GM06990 (cell line): ENCODE data around the gene SLC26A3.

Experiments
- DNase-seq: peaks from one replicate; pipeline ENCODE4 v3.0.0-alpha.2; 2011; ENCODE audit not compliant: insufficient read length; ENCODE audit errors: extremely low read depth
- H3K27me3 ChIP-seq: replicated peaks from 2 replicates; pipeline ENCODE4 v1.6.0; 2011; ENCODE audit warnings: low read length; ENCODE audit not compliant: control insufficient read depth, insufficient read depth
- H3K36me3 ChIP-seq: 2 replicates; pipeline ENCODE4 v1.5.1; 2011; ENCODE audit warnings: low read length; ENCODE audit not compliant: control insufficient read depth, insufficient read depth
- H3K4me3 ChIP-seq: replicated peaks from 2 replicates; pipeline ENCODE4 v1.5.1; 2011; ENCODE audit warnings: low read depth, mild to moderate bottlenecking, control low read depth, low read length
- TF ChIP-seq, protein P1 (sequence below): IDR thresholded peaks from 2 replicates; pipeline ENCODE4 v1.5.1; 2011; ENCODE audit warnings: low read length, control low read depth, mild to moderate bottlenecking, inconsistent platforms; ENCODE audit not compliant: insufficient read depth, poor library complexity, severe bottlenecking

SLC26A3 gene

DNA sequence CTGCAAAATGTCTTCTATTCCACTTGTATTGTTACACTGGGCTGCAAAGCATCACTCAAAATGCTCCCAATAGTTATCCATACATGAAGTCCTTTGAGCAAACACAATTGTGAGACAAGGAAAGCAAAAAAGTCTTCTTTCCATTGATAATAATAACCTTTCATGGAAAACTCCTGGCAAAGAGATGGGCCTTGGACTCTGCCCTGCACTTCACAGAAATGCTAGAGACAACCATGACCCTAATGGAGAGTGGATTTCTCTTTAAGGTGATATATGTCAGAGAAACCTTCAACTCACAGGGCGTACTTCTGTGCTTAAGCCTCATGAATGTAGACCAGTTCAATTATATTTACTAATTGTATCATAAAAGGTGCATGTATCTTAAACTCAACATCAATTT, 19.4 kb downstream of the SLC26A3 start:
- DNase-seq: no peak
- Histone ChIP-seq H3K4me3 (no peak overlapping the region), H3K27me3 (no peaks in the 10 kb centered on the region), H3K36me3 (no peaks in the 10 kb centered on the region)
- TF ChIP-seq, protein P1, sequence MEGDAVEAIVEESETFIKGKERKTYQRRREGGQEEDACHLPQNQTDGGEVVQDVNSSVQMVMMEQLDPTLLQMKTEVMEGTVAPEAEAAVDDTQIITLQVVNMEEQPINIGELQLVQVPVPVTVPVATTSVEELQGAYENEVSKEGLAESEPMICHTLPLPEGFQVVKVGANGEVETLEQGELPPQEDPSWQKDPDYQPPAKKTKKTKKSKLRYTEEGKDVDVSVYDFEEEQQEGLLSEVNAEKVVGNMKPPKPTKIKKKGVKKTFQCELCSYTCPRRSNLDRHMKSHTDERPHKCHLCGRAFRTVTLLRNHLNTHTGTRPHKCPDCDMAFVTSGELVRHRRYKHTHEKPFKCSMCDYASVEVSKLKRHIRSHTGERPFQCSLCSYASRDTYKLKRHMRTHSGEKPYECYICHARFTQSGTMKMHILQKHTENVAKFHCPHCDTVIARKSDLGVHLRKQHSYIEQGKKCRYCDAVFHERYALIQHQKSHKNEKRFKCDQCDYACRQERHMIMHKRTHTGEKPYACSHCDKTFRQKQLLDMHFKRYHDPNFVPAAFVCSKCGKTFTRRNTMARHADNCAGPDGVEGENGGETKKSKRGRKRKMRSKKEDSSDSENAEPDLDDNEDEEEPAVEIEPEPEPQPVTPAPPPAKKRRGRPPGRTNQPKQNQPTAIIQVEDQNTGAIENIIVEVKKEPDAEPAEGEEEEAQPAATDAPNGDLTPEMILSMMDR: no peak

DNA sequence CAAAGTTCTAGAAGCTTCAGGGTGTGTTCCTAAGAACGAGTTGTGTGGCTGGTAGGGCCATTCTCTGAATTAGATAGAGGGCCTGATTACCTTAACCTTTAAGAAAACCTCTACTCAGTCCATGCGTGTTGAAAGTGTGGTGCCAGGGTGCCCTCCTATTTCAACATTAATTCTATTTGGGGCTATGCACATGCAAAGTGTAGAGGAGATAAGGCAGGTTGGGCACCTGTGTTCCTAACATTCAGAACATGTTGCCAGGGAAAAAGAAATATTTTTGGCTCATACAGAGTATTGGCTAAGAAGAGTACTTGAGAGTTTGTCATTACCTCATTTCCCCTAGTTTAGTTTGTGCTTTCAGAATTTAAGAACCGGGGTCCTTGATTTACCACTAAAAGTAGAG, 20.6 kb downstream of the SLC26A3 start:
- DNase-seq: no peak
- no peaks in the 10 kb centered on the region for H3K27me3 ChIP-seq
- no peaks in the 10 kb centered on the region for H3K36me3 ChIP-seq
- TF ChIP-seq, protein P1: no peak
- no peak overlapping the region for H3K4me3 ChIP-seq

GRCh38 chr7:107779647-107780099, 23.4 kb downstream of the SLC26A3 start:
- TF ChIP-seq, protein P1: no peak
- Histone ChIP-seq H3K27me3 (no peaks in the 10 kb centered on the region), H3K4me3 (no peak overlapping the region), H3K36me3 (no peaks in the 10 kb centered on the region)
- DNase-seq: no peak

GRCh38 chr7:107778283-107778682, 24.7 kb downstream of the SLC26A3 start:
- no peak for DNase-seq
- TF ChIP-seq, protein P1: no peak

DNA sequence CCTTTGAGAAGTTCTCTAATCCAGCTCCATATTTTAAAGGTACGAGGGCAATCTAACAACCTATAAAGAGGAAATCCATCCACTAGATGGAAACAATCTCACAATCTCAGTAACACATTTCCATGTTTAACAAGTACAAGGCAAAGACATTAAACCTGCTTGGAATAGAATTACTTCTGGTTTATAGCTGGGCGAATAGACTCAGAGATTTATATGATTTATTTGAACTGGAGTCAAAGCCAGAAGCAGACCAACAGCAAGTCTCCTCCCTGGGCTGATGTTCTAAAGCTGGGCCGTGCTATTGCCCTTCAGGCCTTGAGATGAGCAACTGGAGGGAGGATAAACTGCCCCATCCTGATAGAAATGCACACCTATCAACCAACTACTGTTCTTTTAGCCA, 25.3 kb downstream of the SLC26A3 start:
- H3K36me3 ChIP-seq: no peaks in the 10 kb centered on the region
- H3K4me3 ChIP-seq: no peak overlapping the region
- no peaks in the 10 kb centered on the region for H3K27me3 ChIP-seq
- no peak for DNase-seq
- TF ChIP-seq, protein P1: no peak

More at GRCh38 chr7:107778283-107778682, 24.7 kb downstream of the SLC26A3 start:
- H3K4me3 ChIP-seq: no peak overlapping the region
- H3K36me3 ChIP-seq: no peaks in the 10 kb centered on the region
- H3K27me3 ChIP-seq: no peaks in the 10 kb centered on the region

DNA sequence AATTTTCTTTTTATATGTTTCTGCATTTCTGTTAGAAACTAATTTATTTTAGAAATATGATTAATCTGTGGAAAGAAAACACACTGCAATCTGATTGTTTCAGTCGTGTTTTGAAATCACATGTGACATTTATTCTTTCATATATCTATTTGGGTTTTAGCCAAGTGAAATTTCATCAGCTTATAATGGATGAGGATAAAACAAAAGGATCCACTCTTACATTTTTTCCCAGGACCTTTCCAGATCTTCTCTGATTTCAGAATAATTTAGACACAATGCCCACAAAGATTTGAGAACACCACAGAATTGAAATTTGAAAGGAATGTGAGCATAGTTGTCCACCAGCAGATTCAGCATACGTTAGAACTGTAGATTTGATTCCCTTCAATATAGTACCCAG, 30.0 kb downstream of the SLC26A3 start:
- TF ChIP-seq, protein P1: no peak
- H3K4me3 ChIP-seq: no peak overlapping the region
- no peaks in the 10 kb centered on the region for H3K36me3 ChIP-seq
- DNase-seq: no peak
- no peaks in the 10 kb centered on the region for H3K27me3 ChIP-seq
